ENCODE data around the gene HSBP1L1. TPM values are rescaled to one million over a fixed set of nuclear protein-coding genes. Genes with fewer than 3 reads are reported as not detected.

Gene HSBP1L1
- total RNA-seq, 1 experiment from 2014 or later: 41.4 TPM

DNA sequence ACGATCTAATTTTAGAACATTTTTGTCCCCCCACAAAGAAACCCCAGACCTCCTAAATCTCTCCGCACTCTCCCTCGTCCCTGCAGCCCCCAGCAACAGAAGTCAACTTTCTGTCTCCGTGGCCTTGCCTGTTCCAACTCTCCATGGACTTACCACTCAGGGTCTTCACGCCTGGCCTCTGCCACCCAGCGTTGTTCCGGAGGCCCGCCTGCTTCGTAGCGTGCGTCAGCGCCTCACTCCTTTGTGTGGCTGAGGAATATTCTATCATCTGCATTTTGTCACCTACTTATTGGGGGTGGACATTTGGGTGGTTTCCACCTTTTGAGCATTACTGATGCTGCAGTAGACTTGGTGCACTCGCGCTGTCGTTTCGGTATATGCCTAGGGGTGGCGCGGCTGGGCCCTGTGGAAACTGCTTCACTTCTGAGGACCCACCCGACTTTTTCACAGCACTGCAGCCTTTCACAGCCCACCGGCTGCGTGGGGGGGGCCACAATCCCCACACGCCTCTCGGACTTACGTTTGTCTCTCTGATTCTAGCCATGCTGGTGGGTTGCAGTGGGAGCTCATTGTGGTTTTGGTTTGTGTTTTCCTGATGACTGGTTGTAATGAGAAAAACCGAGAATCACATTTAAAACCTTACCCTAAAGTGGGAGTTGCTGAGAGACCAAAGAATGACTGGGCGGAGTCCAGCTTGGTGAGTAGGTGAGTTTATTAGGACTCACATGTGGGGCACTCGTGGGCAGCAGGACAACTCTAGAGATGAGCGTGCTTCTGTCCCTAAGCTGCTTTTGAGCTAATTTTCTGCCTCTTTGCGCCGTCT lies 1.4 kb upstream of the HSBP1L1 start:
- POLR2A ChIA-PET: interaction anchor here (1.4 kb wide), 1 partner anchor 31 kb away, joined by 3 read pairs; no protein-coding TSS in a partner anchor
- RAD21 ChIA-PET (ENCODE audit: low non-redundant PET in 1 of 2, low total read pairs in 2 of 2, uncharacterized antibody in 2 of 2, unreplicated experiment in 2 of 2): no interaction called here
- Histone ChIP-seq H4K20me1 (ENCODE audit: insufficient read depth) (no peaks in the 10 kb centered on the region), H3K36me3 (ENCODE audit: control insufficient read depth in 1 of 2, insufficient read depth in 2 of 2, low read length in 2 of 2) (0 out of 4 replicates have a peak, but pooled peaks cover 0 to 3% of the 10 kb centered on the region in 2 experiments), H2AFZ (ENCODE audit: low read depth, low read length, poor library complexity, severe bottlenecking) (no peak overlapping the region), H3K27me3 (ENCODE audit: insufficient read depth, low read length) (no peaks in the 10 kb centered on the region), H3K27ac (ENCODE audit: low read depth, low read length) (peak overlapping the region; percentile 90), H3K4me2 (ENCODE audit: low read length) (peak overlapping the region; percentile 86), H3K4me3 (replicated peaks in 1 of 2; ENCODE audit: low read depth in 1 of 2, low read length in 2 of 2) (peak overlapping the region in 1 of 2 experiments; percentile 48; a peak in 2 of 4 replicates), H3K9me3 (ENCODE audit: control insufficient read depth in 1 of 2, insufficient read depth in 1 of 2, low read depth in 1 of 2, low read length in 2 of 2) (no peaks in the 10 kb centered on the region), H3K4me1 (ENCODE audit: control insufficient read depth in 1 of 2, insufficient read depth in 2 of 2, low read length in 2 of 2) (peaks cover 36 to 66% of the 10 kb centered on the region in 2 experiments), H3K9ac (ENCODE audit: low read length) (peak overlapping the region; percentile 92), H3K79me2 (ENCODE audit: insufficient read depth, low read length) (peaks cover 31% of the 10 kb centered on the region), H3K9me2 (ENCODE audit: insufficient read depth) (no peaks in the 10 kb centered on the region)
- intact Hi-C loops (cut with micrococcal nuclease): no loop called here
- DNase-seq (ENCODE audit: low read depth, low spot score): no peak
- no peak for ATAC-seq
- CTCF ChIA-PET: no interaction called here
- TF ChIP-seq CTCF (IDR thresholded peaks at IDR 0.05 in 2 of 3, conservative IDR thresholded peaks at IDR 0.05 in 1 of 3; ENCODE audit: borderline replicate concordance in 1 of 3, insufficient read depth in 1 of 3, low read depth in 2 of 3, low read length in 2 of 3): no peak
- no peak for TF ChIP-seq POLR2AphosphoS5 (IDR thresholded peaks at IDR 0.05; ENCODE audit: low read depth, low read length)
- TF ChIP-seq REST (IDR thresholded peaks at IDR 0.05; ENCODE audit: low read depth): no peak
- no TSS peak for BruUV-seq (replicated peaks)
